A204.1 (cell line): ENCODE data around the gene ANKRD24.
"Not testable (repeated sequence)": the region's sequence is repeated elsewhere in the genome, so short reads cannot be mapped to it uniquely, and the experiment has no call there.

Experiments
- FAIRE-seq: peaks from 2 replicates; lab custom pipeline; 2012; peaks lifted over from hg19 to GRCh38; lab: Jason Lieb, UNC

ANKRD24 gene

GRCh38 chr19:4268816-4269430 is 86.4 kb downstream of the ANKRD24 start:
- FAIRE-seq: no peak

- FAIRE-seq: no peak
Observed at GRCh38 chr19:4272894-4273293, 90.4 kb downstream of the ANKRD24 start.

GRCh38 chr19:4274321-4274686 is 91.8 kb downstream of the ANKRD24 start:
- FAIRE-seq: not testable (repeated sequence)
